ENCODE data around the gene KRT17. TPM values are rescaled to one million over a fixed set of nuclear protein-coding genes. Genes with fewer than 3 reads are reported as not detected.

KRT17 gene
- total and polyA plus RNA-seq, 9 of the 15 experiments (the other 6 are each of a cell fraction or from before 2014, with no cell fraction given) = 0.23 to 0.25 TPM; not detected in 7

- Histone ChIP-seq H3K27me3 (ENCODE audit: control insufficient read depth in 2 of 2, insufficient read depth in 2 of 2, low read length in 2 of 2) (peaks cover 0 to 15% of the 10 kb centered on the region in 2 experiments; a peak in 2 of 5 replicates), H3K36me3 (ENCODE audit: control insufficient read depth, insufficient read depth, low read length) (no peaks in the 10 kb centered on the region), H3K9me3 (replicated peaks; ENCODE audit: control insufficient read depth, insufficient read depth, low read depth, low read length) (no peaks in the 10 kb centered on the region), H2AFZ (ENCODE audit: low read depth, low read length) (no peak overlapping the region), H4K20me1 (replicated peaks; ENCODE audit: control insufficient read depth, insufficient read depth, low read length) (peaks cover 5% of the 10 kb centered on the region; the same call in 1 of the 2 replicates), H3K4me2 (ENCODE audit: insufficient read depth, low read length) (no peak overlapping the region), H3K27ac (ENCODE audit: extremely low read depth, low read depth, low read length) (no peak overlapping the region), H3K9me1 (ENCODE audit: control insufficient read depth, insufficient read depth, low read length) (no peaks in the 10 kb centered on the region), H3K79me2 (ENCODE audit: control insufficient read depth, insufficient read depth, low read length) (no peaks in the 10 kb centered on the region), H3K4me1 (replicated peaks in 1 of 2; ENCODE audit: control insufficient read depth in 2 of 2, insufficient read depth in 2 of 2, low read length in 2 of 2) (peaks cover 3 to 30% of the 10 kb centered on the region in 2 experiments; a peak in 3 of 5 replicates), H3K4me3 (no peak overlapping the region), H3K9ac (ENCODE audit: insufficient read depth in 1 of 2, low read depth in 2 of 2, low read length in 2 of 2) (no peak overlapping the region)
- POLR2A ChIA-PET = no interaction called here
- FAIRE-seq (no peak), ATAC-seq (no peak), DNase-seq (ENCODE audit: extremely low read depth in 1 of 4, low spot score in 3 of 4) (no peak)
- WGBS (ENCODE audit: insufficient coverage, low coverage, missing lambda C conversion rate) = 43% methylated on average over 15 of the region's 15 CpGs
- intact Hi-C loops (cut with micrococcal nuclease) = no loop called here
- CTCF ChIA-PET (ENCODE audit: low intra/inter-chr PET ratio) = no interaction called here
- no TSS peak for BruUV-seq (replicated peaks)
- TF ChIP-seq CREB3 (tag; conservative IDR thresholded peaks at IDR 0.05; ENCODE audit: low read depth) (no peak), SPI1 (IDR thresholded peaks at IDR 0.05; ENCODE audit: borderline replicate concordance, low read depth, low read length) (no peak), CREM (IDR thresholded peaks at IDR 0.05; ENCODE audit: low read depth) (no peak), CSDE1 (IDR thresholded peaks at IDR 0.05) (no peak), ZNF431 (CRISPR knock-in tag; IDR thresholded peaks at IDR 0.05) (no peak), ZNF146 (CRISPR knock-in tag; IDR thresholded peaks at IDR 0.05; ENCODE audit: unreplicated experiment) (no peak), ZNF133 (CRISPR knock-in tag; IDR thresholded peaks at IDR 0.05) (no peak), DACH1 (IDR thresholded peaks at IDR 0.05; ENCODE audit: partially characterized antibody) (no peak), CTBP1 (IDR thresholded peaks at IDR 0.05; ENCODE audit: borderline replicate concordance) (no peak), SETDB1 (IDR thresholded peaks at IDR 0.05; ENCODE audit: low read length) (no peak), ZNF512 (tag; IDR thresholded peaks at IDR 0.05) (no peak)
- in situ Hi-C loops (cut with MboI) = no loop called here
Measured at GRCh38 chr17:41631898-41632285, 7.5 kb upstream of the KRT17 start.
